Natural killer cell (primary cell): Measurements from ENCODE around the gene TSSK6. TPM values are rescaled to one million over a fixed set of nuclear protein-coding genes. Genes with fewer than 3 reads are reported as not detected.

Experiments used
- ATAC-seq, 3 donors: fragments of 150-1000 bp in 2 of 3; fragments of 200-7000 bp in 1 of 3; cut with Tn5 transposase; 1 replicate in 1 of 3; 2 replicates in 2 of 3; pipeline ENCODE4 v1.10.0; 2021; ENCODE audit warnings: mild to moderate bottlenecking in 2 of 3, moderate library complexity in 2 of 3
- DNase-seq, 2 donors: peaks; one replicate each; pipeline versions ENCODE4 v3.0.0 to v3.0.0-alpha.2; 2013 to 2021; ENCODE audit warnings: mixed read lengths in 1 of 2
- H3K27ac ChIP-seq: one replicate; pipeline ENCODE4 v1.5.1; 2013; ENCODE audit warnings: mild to moderate bottlenecking, low read length
- H3K27me3 ChIP-seq: one replicate; pipeline ENCODE4 v1.6.1; 2013; ENCODE audit warnings: low read length; ENCODE audit not compliant: control insufficient read depth, insufficient read depth
- H3K36me3 ChIP-seq: one replicate; pipeline ENCODE4 v1.6.1; 2013; ENCODE audit warnings: low read length; ENCODE audit not compliant: control insufficient read depth, insufficient read depth
- H3K4me1 ChIP-seq: one replicate; pipeline ENCODE4 v1.6.1; 2013; ENCODE audit warnings: low read length; ENCODE audit not compliant: control insufficient read depth, insufficient read depth
- H3K4me3 ChIP-seq: one replicate; pipeline ENCODE4 v1.5.1; 2013; ENCODE audit warnings: low read length
- H3K9me3 ChIP-seq: one replicate; pipeline ENCODE4 v1.6.1; 2013; ENCODE audit warnings: low read length; ENCODE audit not compliant: control insufficient read depth, insufficient read depth
- H3K27ac Mint-ChIP-seq, 2 donors: one replicate each; pipeline ENCODE4 v1.8.0; 2022; ENCODE audit warnings: mild to moderate bottlenecking in 2 of 2, mixed read lengths in 2 of 2, moderate library complexity in 1 of 2
- H3K27me3 Mint-ChIP-seq, 2 donors: one replicate each; pipeline ENCODE4 v1.8.0; 2022; ENCODE audit warnings: low read depth in 2 of 2, mixed read lengths in 2 of 2
- H3K36me3 Mint-ChIP-seq: one replicate; pipeline ENCODE4 v1.8.0; 2022; ENCODE audit warnings: mixed read lengths
- H3K4me1 Mint-ChIP-seq, 2 donors: one replicate each; pipeline ENCODE4 v1.8.0; 2022; ENCODE audit warnings: mixed read lengths in 2 of 2
- H3K4me3 Mint-ChIP-seq: one replicate; pipeline ENCODE4 v1.8.0; 2022; ENCODE audit warnings: mild to moderate bottlenecking, moderate library complexity, mixed read lengths
- H3K9me3 Mint-ChIP-seq, 2 donors: one replicate each; pipeline ENCODE4 v1.8.0; 2022; ENCODE audit warnings: mixed read lengths in 2 of 2
- WGBS: methylation state at CpG from one replicate; pipeline ENCODE4 v1.1.7; 2013; ENCODE audit warnings: missing lambda C conversion rate; ENCODE audit not compliant: insufficient coverage; 5-methylcytosine and 5-hydroxymethylcytosine counted together
- intact Hi-C: fragments of 100-400 bp; cut with micrococcal nuclease; formaldehyde crosslinking; loops from one replicate; pipeline ENCODE4 v1.14.2; 2022
- total RNA-seq, 4 donors: library from RNA; stranded (reverse); fragments of 120-200 nt in 1 of 4; gene quantifications; one replicate each; pipeline versions ENCODE4 v1.2.3 to v1.2.4, GENCODE V29; 2013 to 2022
- TF ChIP-seq, protein P1 (sequence below): fragments of 200-600 bp; IDR thresholded peaks from one replicate; pipeline ENCODE4 v1.8.0; 2022; ENCODE audit warnings: antibody characterized with exemption

The TSSK6 gene
- total RNA-seq, 3 donors from 2014 or later (not counting 1 experiment from before 2014, with no cell fraction given), result 2.2 to 2.5 (median 2.3) TPM

DNA sequence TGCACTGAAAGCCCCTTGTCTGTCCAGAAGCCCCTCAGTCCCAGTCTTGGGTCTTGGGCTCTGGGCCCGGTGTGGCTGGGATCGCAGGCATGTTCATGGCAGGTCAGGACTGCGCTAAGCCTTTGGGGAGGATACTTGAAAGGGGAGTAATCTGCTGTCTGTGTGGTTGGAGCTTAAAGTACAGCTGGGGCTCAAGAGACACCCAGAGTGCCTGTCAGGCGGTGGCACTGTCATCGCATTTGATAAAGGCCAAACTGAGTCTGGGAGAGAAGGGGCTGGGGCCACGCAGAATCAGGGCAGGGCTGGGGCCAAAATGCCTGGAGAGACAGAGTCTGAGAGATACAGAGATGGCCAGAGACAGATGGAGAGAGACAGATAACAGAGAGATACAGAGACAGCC lies 18.5 kb upstream of the TSSK6 start:
- Mint-ChIP-seq H3K4me1 (peaks cover 16 to 27% of the 10 kb centered on the region in 2 donors), H3K4me3 (no peak overlapping the region), H3K27me3 (peaks cover 0 to 9% of the 10 kb centered on the region in 2 donors), H3K36me3 (no peaks in the 10 kb centered on the region), H3K27ac (no peak overlapping the region), H3K9me3 (no peaks in the 10 kb centered on the region)
- no peak overlapping the region for H3K27ac ChIP-seq
- H3K36me3 ChIP-seq, result no peaks in the 10 kb centered on the region
- peaks cover 3% of the 10 kb centered on the region for H3K27me3 ChIP-seq
- TF ChIP-seq, protein P1, sequence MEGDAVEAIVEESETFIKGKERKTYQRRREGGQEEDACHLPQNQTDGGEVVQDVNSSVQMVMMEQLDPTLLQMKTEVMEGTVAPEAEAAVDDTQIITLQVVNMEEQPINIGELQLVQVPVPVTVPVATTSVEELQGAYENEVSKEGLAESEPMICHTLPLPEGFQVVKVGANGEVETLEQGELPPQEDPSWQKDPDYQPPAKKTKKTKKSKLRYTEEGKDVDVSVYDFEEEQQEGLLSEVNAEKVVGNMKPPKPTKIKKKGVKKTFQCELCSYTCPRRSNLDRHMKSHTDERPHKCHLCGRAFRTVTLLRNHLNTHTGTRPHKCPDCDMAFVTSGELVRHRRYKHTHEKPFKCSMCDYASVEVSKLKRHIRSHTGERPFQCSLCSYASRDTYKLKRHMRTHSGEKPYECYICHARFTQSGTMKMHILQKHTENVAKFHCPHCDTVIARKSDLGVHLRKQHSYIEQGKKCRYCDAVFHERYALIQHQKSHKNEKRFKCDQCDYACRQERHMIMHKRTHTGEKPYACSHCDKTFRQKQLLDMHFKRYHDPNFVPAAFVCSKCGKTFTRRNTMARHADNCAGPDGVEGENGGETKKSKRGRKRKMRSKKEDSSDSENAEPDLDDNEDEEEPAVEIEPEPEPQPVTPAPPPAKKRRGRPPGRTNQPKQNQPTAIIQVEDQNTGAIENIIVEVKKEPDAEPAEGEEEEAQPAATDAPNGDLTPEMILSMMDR, result no peak
- DNase-seq, result no peak
- ATAC-seq, result no peak
- no peak overlapping the region for H3K4me3 ChIP-seq
- intact Hi-C loops, result no loop called here
- WGBS, result 91% methylated on average over 6 of the region's 6 CpGs
- H3K9me3 ChIP-seq, result no peaks in the 10 kb centered on the region
- H3K4me1 ChIP-seq, result peaks cover 26% of the 10 kb centered on the region

DNA sequence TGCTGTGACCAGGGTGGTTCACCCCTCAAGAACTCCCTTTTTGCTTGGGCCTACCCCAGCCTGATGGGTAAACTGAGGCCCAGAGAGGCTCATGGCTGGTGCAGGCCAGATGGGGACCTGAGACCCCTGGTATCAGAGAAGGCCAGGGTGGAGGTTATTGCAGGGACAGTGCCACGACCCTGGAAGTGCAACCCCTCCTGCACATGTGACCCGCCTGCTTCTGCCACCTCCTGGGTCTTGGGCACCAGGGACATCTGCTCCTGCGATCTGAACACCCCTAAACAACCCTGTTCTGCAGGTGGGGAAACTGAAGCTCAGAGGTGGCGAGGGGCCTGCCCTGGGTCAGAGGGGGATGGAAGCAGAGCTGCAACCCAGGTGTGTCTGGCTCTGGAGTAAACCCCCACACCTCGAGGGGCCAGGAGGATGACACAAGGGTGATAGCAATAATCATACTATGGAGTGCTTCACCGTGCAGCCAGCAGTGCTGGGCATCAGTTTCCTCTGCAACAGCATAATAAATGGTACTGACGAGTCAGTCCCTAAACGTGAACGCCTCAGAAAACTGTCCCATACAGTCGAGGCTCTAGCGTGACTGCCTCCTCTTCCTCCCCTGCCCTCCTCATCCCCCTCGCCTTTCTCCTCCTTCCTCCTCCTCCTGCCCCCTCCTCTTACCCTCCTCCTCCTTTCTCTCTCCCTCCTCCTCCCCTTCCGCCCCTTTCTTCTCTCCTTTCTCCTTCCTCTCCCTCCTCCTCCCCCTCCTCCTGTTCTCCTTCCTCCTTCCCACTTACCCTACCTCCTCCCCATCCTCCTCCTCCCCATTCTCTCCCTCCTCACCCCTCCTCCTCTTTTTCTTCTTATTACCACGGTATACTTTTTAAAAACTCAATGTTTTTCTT lies 17.7 kb upstream of the TSSK6 start:
- DNase-seq (peak in 1 of 2 donors; percentile 29), ATAC-seq (peak in 1 of 3 donors; percentile 4)
- H3K4me3 Mint-ChIP-seq, result no peak overlapping the region
- peaks cover 0 to 5% of the 10 kb centered on the region in 2 donors for H3K27me3 Mint-ChIP-seq
- Histone ChIP-seq H3K27me3 (no peaks in the 10 kb centered on the region), H3K27ac (no peak overlapping the region), H3K4me1 (peaks cover 19% of the 10 kb centered on the region), H3K4me3 (no peak overlapping the region), H3K36me3 (peaks cover 4% of the 10 kb centered on the region), H3K9me3 (no peaks in the 10 kb centered on the region)
- no peak overlapping the region for H3K27ac Mint-ChIP-seq
- intact Hi-C loops, result loop anchor here (1.0 kb wide), 2 partner anchors 111 to 426 kb away; no protein-coding TSS in a partner anchor
- 77% methylated on average over 13 of the region's 14 CpGs for WGBS
- no peaks in the 10 kb centered on the region for H3K9me3 Mint-ChIP-seq
- TF ChIP-seq, protein P1, result no peak
- H3K4me1 Mint-ChIP-seq, result peaks cover 10 to 22% of the 10 kb centered on the region in 2 donors
- no peaks in the 10 kb centered on the region for H3K36me3 Mint-ChIP-seq

DNA sequence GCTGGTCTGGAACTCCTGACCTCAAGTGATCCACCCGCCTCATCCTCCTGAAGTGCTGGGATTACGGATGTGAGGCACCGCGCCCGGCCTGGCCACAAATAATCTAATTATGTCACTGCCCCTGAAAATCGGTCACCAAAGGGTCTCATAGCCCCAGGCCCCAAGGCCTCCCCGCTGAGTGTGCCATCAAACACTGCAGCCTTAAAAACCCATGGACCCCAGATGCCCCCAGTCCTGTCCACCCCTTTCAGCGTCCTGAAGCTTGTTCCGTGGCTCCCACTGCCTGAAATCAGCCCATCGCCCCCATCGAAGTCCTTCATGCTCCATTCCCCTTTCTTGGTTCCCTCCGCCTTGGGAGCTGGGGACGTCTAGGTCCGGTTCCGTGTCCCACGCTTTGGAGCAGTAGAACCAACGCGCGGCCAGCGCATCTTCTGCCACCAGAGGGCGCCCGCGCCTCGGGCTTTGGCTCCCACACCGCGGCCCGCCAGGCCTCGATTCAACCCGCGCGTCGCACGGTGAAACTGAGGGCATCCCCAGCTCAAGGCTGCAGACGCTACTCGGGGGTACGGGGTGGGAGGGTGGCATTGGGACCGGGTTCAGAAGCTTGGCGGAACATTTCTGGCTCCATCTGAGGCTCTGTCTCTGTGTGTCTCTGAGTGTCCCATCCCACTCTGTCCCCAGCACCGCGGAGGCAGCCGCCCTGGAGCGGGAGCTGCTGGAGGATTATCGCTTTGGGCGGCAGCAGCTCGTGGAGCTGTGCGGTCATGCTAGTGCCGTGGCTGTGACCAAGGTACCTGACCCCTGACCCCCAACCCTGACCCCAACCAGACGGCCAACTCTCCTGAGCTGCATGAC lies 16.8 kb upstream of the TSSK6 start:
- Histone ChIP-seq H3K9me3 (no peaks in the 10 kb centered on the region), H3K27me3 (no peaks in the 10 kb centered on the region), H3K4me1 (peaks cover 11% of the 10 kb centered on the region), H3K4me3 (no peak overlapping the region), H3K27ac (no peak overlapping the region), H3K36me3 (peaks cover 12% of the 10 kb centered on the region)
- DNase-seq (peak; percentile 88 to 92), ATAC-seq (peak; percentile 83 to 93 (median 86))
- H3K4me1 Mint-ChIP-seq, result peaks cover 6 to 20% of the 10 kb centered on the region in 2 donors
- peak overlapping the region; percentile 25 for H3K4me3 Mint-ChIP-seq
- peaks cover 0 to 2% of the 10 kb centered on the region in 2 donors for H3K27me3 Mint-ChIP-seq
- TF ChIP-seq, protein P1, result peak; percentile 95
- intact Hi-C loops, result loop anchor here (1.0 kb wide), 2 partner anchors 112 to 427 kb away; no protein-coding TSS in a partner anchor
- H3K9me3 Mint-ChIP-seq, result no peaks in the 10 kb centered on the region
- 33% methylated on average over 48 of the region's 48 CpGs for WGBS
- H3K36me3 Mint-ChIP-seq, result no peaks in the 10 kb centered on the region
- peak overlapping the region; percentile 58 to 83 for H3K27ac Mint-ChIP-seq
